HL-60 (cell line): Measurements from ENCODE around the gene RSRC1.

Source experiments
- DNase-seq, 2 experiments: peaks; one replicate each; pipeline ENCODE4 v3.0.0-alpha.2; 2010 to 2020; ENCODE audit warnings: low read depth in 1 of 2, low spot score in 1 of 2
- H3K27ac ChIP-seq: fragments of 250-450 bp; sonication (Bioruptor Pico); replicated peaks from 2 replicates; pipeline ENCODE4 v1.5.1; 2020; ENCODE audit warnings: mild to moderate bottlenecking, moderate library complexity
- H3K27me3 ChIP-seq: fragments of 250-450 bp; sonication (Bioruptor Pico); 2 replicates; pipeline ENCODE4 v1.5.1; 2021; ENCODE audit warnings: mild to moderate bottlenecking, moderate library complexity; ENCODE audit not compliant: insufficient read depth, poor library complexity, severe bottlenecking
- H3K4me3 ChIP-seq: replicated peaks from 2 replicates; pipeline ENCODE4 v1.5.1; 2011; ENCODE audit warnings: mild to moderate bottlenecking, control low read depth, low read length; ENCODE audit not compliant: insufficient read depth
- CTCF ChIP-seq: IDR thresholded peaks from one replicate; pipeline ENCODE4 v1.5.1; 2011; ENCODE audit warnings: low read length, control low read depth, inconsistent platforms; ENCODE audit not compliant: insufficient read depth
- GABPA ChIP-seq: IDR thresholded peaks from 2 replicates; pipeline ENCODE4 v1.6.1; 2012; ENCODE audit warnings: low read depth
- POLR2AphosphoS5 ChIP-seq: IDR thresholded peaks from 2 replicates; pipeline ENCODE4 v1.6.1; 2012; ENCODE audit warnings: low read depth
- REST ChIP-seq: IDR thresholded peaks from 2 replicates; pipeline ENCODE4 v1.6.1; 2012; ENCODE audit warnings: low read depth; ENCODE audit not compliant: insufficient replicate concordance
- SPI1 ChIP-seq: IDR thresholded peaks from 2 replicates; pipeline ENCODE4 v1.6.1; 2012; ENCODE audit warnings: low read depth, mild to moderate bottlenecking, borderline replicate concordance

RSRC1 gene

GRCh38 chr3:158079599-158079998 lies 30.3 kb upstream of the RSRC1 start:
- DNase-seq, result no peak
- TF ChIP-seq CTCF (no peak), REST (no peak), SPI1 (no peak), POLR2AphosphoS5 (no peak), GABPA (no peak)
- H3K4me3 ChIP-seq, result no peak overlapping the region
- no peak overlapping the region for H3K27ac ChIP-seq
- H3K27me3 ChIP-seq, result no peaks in the 10 kb centered on the region

- no peak for DNase-seq
- H3K27ac ChIP-seq, result no peak overlapping the region
- no peak overlapping the region for H3K4me3 ChIP-seq
- no peak for TF ChIP-seq CTCF
- TF ChIP-seq GABPA, result no peak
- TF ChIP-seq REST, result no peak
- TF ChIP-seq SPI1, result no peak
- TF ChIP-seq POLR2AphosphoS5, result no peak
- no peaks in the 10 kb centered on the region for H3K27me3 ChIP-seq
Observed at GRCh38 chr3:158084651-158085050, 25.2 kb upstream of the RSRC1 start.

- Histone ChIP-seq H3K27ac (no peak overlapping the region), H3K4me3 (no peak overlapping the region), H3K27me3 (no peaks in the 10 kb centered on the region)
- no peak for DNase-seq
- TF ChIP-seq GABPA, result no peak
- no peak for TF ChIP-seq POLR2AphosphoS5
- no peak for TF ChIP-seq SPI1
- no peak for TF ChIP-seq CTCF
- no peak for TF ChIP-seq REST
Observed at GRCh38 chr3:158085358-158085757, 24.5 kb upstream of the RSRC1 start.
